Daoy (cell line): ENCODE data around the gene RPS6KA4. TPM values are rescaled to one million over a fixed set of nuclear protein-coding genes. Genes with fewer than 3 reads are reported as not detected.
A peak's percentile ranks its signal among the peaks of the same experiment; 100 is the strongest.
"Not testable (repeated sequence)": the region's sequence is repeated elsewhere in the genome, so short reads cannot be mapped to it uniquely, and the experiment has no call there.

Source experiments
- DNase-seq: peaks from one replicate; pipeline ENCODE4 v3.0.0-alpha.2; 2015; ENCODE audit warnings: low read depth
- total RNA-seq: library from RNA; depleted of rRNA; stranded (reverse); fragments of >200 nt; shearing (Covaris generic); gene quantifications from 2 replicates; pipeline ENCODE4 v1.2.3, GENCODE V29; 2014; rRNA removed

The RPS6KA4 gene
- 28.7 and 38.6 TPM in 2 replicates for total RNA-seq

GRCh38 chr11:64358907-64359711, at the start of gene RPS6KA4:
TSS of gene RPS6KA4 (plus strand) at chr11:64359162. CDS start at chr11:64359236, 74 bp downstream.
- DNase-seq = peak; percentile 84

GRCh38 chr11:64312947-64313346, 46.0 kb upstream of the RPS6KA4 start:
- DNase-seq = no peak

GRCh38 chr11:64313491-64314145, 45.3 kb upstream of the RPS6KA4 start:
- no peak for DNase-seq

- DNase-seq = no peak
Observed at GRCh38 chr11:64314146-64314804, 44.7 kb upstream of the RPS6KA4 start.

- no peak for DNase-seq
Observed at GRCh38 chr11:64314805-64315561, 44.0 kb upstream of the RPS6KA4 start.

- DNase-seq = not testable (repeated sequence)
Observed at GRCh38 chr11:64315667-64316526, 43.1 kb upstream of the RPS6KA4 start.

- no peak for DNase-seq
Observed at GRCh38 chr11:64316672-64317324, 42.2 kb upstream of the RPS6KA4 start.

GRCh38 chr11:64317325-64317960, 41.5 kb upstream of the RPS6KA4 start, which contains the start of gene TRMT112:
TSS of gene TRMT112 (minus strand) at chr11:64317559. CDS start at chr11:64317526, 33 bp downstream.
- peak; percentile 98 for DNase-seq

- DNase-seq = peak; percentile 98
Observed at GRCh38 chr11:64317961-64318765, 40.8 kb upstream of the RPS6KA4 start, which contains the start of gene PRDX5. TSS of gene PRDX5 (plus strand) at chr11:64318121. CDS start at chr11:64318216, 95 bp downstream.

- no peak for DNase-seq
Observed at GRCh38 chr11:64318766-64319761, 39.9 kb upstream of the RPS6KA4 start.

GRCh38 chr11:64320556-64320955, 38.4 kb upstream of the RPS6KA4 start:
- no peak for DNase-seq

GRCh38 chr11:64321026-64321425, 37.9 kb upstream of the RPS6KA4 start:
- no peak for DNase-seq

GRCh38 chr11:64321533-64321932, 37.4 kb upstream of the RPS6KA4 start:
- peak; percentile 75 for DNase-seq

GRCh38 chr11:64322925-64323260, 36.1 kb upstream of the RPS6KA4 start:
- no peak for DNase-seq

GRCh38 chr11:64323373-64323772, 35.6 kb upstream of the RPS6KA4 start:
- no peak for DNase-seq

GRCh38 chr11:64323984-64324383, 35.0 kb upstream of the RPS6KA4 start:
- DNase-seq = not testable (repeated sequence)

- no peak for DNase-seq
Observed at GRCh38 chr11:64324692-64325469, 34.1 kb upstream of the RPS6KA4 start.
